ENCODE data around the gene GAS7.

DNA sequence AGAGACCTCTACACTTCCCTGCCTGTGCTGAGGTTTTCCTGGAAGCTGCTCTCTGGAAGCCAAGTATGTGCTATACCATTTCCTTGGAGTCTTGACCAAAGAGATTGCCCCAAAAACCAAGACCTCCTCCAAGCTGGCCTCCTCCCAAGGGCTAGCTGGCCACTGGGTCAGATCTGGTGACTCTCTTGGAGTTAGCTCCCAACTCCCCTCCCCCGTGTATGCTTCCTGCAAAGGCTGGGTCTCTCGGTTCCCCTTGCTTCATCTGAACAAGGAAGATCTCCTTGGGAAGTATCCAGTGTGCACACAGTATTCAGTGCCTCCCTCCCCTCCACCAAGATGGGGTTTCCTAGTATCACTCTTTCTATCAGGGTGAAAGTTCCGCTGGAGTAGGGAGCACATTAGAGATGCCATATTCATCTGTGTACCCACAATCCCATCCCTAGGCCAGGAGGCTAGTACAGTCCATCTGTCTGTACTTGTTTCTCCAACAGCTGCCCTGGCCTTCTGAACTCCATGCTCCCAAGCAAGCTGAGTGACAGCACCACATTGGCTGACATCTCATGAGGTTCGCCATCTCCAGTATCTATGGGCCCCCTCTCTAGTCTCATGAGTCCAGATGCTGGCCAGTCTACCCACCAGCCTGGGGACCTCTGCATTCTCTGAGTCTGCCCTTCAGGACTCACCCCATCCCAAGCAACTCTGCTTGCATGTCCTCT is 3.2 kb downstream of the GAS7 start:
- TF ChIP-seq CTCF (IDR thresholded peaks at IDR 0.05): no peak
- no peak for TF ChIP-seq EZH2 (IDR thresholded peaks at IDR 0.05; ENCODE audit: borderline replicate concordance, insufficient read depth, low read depth, low read length, poor library complexity, severe bottlenecking)

Data from B cell (primary cell).